Small intestine (tissue), 4 donors: ENCODE data around the gene FBRS. TPM values are rescaled to one million over a fixed set of nuclear protein-coding genes. Genes with fewer than 3 reads are reported as not detected.

ENCODE experiments used
- polyA plus RNA-seq, 4 donors: library from polyadenylated mRNA; stranded (reverse) in 3 of 4; unstranded in 1 of 4; fragments of 200-250 nt in 3 of 4; fragments of 120-200 nt in 1 of 4; gene quantifications; one replicate each; pipeline versions ENCODE4 v1.2.1 to v1.2.3, GENCODE V29; 2013
- donor health status: healthy with polysubstance abuse.
- donor health status: Bipolar disorder and iron deficiency.
- donor health status: healthy.

FBRS gene
- polyA plus RNA-seq, 4 donors = 36.2 to 94.6 (median 47.6) TPM

Other genes with a start within 250 kb of the FBRS start
- 100 to 1,000 TPM in 1 of 4 donors, 10 to 100 TPM in 3; 42.4 to 116 (median 58.9) TPM for gene DCTPP1, start 228.4 kb upstream of the FBRS start, polyA plus RNA-seq
- 100 to 1,000 TPM in 3 of 4 donors, 10 to 100 TPM in 1; 76.9 to 349 (median 175) TPM for gene SEPHS2, start 212.6 kb upstream of the FBRS start, polyA plus RNA-seq
- 1 to 10 TPM; 1.1 to 4.1 (median 2.6) TPM for gene ITGAL, start 185.7 kb upstream of the FBRS start, polyA plus RNA-seq
- gene ZNF768, start 131.9 kb upstream of the FBRS start, polyA plus RNA-seq = 10 to 100 TPM; 42.7 to 71.6 (median 52.6) TPM
- 10 to 100 TPM in 1 of 4 donors, 1 to 10 TPM in 3; 7.6 to 10.6 (median 8.8) TPM for gene ZNF747, start 123.6 kb upstream of the FBRS start, polyA plus RNA-seq
- 10 to 100 TPM in 1 of 4 donors, 1 to 10 TPM in 3; 5.4 to 23.0 (median 6.2) TPM for gene ZNF764, start 100.1 kb upstream of the FBRS start, polyA plus RNA-seq
- 10 to 100 TPM; 14.9 to 46.7 (median 24.4) TPM for gene ZNF688, start 86.7 kb upstream of the FBRS start, polyA plus RNA-seq
- 10 to 100 TPM in 1 of 4 donors, 1 to 10 TPM in 3; 1.9 to 20.4 (median 4.1) TPM for gene ZNF785, start 72.7 kb upstream of the FBRS start, polyA plus RNA-seq
- gene ZNF689, start 48.0 kb upstream of the FBRS start, polyA plus RNA-seq = 1 to 10 TPM; 5.7 to 8.9 (median 7.0) TPM
- 100 to 1,000 TPM in 2 of 4 donors, 10 to 100 TPM in 2; 32.1 to 131 (median 82.5) TPM for gene PRR14, start 7.5 kb upstream of the FBRS start, polyA plus RNA-seq
- gene SRCAP, start 40.7 kb downstream of the FBRS start, polyA plus RNA-seq = 10 to 100 TPM in 2 of 4 donors, 1 to 10 TPM in 2; 1.6 to 36.8 (median 13.7) TPM
- 10 to 100 TPM; 31.2 to 46.5 (median 35.7) TPM for gene PHKG2, start 90.0 kb downstream of the FBRS start, polyA plus RNA-seq
- gene CFAP119, start 103.6 kb downstream of the FBRS start, polyA plus RNA-seq = 1 to 10 TPM; 2.4 to 6.5 (median 5.1) TPM
- 10 to 100 TPM; 55.9 to 84.9 (median 58.1) TPM for gene RNF40, start 103.9 kb downstream of the FBRS start, polyA plus RNA-seq
- gene ZNF629, start 128.8 kb downstream of the FBRS start, polyA plus RNA-seq = 10 to 100 TPM in 1 of 4 donors, 1 to 10 TPM in 3; 3.4 to 17.5 (median 5.8) TPM
- 10 to 100 TPM; 23.7 to 33.2 (median 30.5) TPM for gene BCL7C, start 235.6 kb downstream of the FBRS start, polyA plus RNA-seq
- 1 to 10 TPM in 2 of 4 donors, not detected in 2; 1.1 to 3.0 TPM for gene CTF1, start 238.2 kb downstream of the FBRS start, polyA plus RNA-seq